Brain pericyte (primary cell): ENCODE results near the gene TMEM187.

ENCODE experiments used
- DNase-seq: peaks from one replicate; pipeline ENCODE4 v3.0.0-alpha.2; 2012; ENCODE audit warnings: low read depth, low spot score

Gene TMEM187

GRCh38 chrX:153999359-154000037 lies 26.9 kb downstream of the TMEM187 start:
- no peak for DNase-seq

GRCh38 chrX:154000051-154000450 lies 27.5 kb downstream of the TMEM187 start:
- DNase-seq, result no peak

GRCh38 chrX:154002215-154002719 lies 29.7 kb downstream of the TMEM187 start:
- no peak for DNase-seq

DNA sequence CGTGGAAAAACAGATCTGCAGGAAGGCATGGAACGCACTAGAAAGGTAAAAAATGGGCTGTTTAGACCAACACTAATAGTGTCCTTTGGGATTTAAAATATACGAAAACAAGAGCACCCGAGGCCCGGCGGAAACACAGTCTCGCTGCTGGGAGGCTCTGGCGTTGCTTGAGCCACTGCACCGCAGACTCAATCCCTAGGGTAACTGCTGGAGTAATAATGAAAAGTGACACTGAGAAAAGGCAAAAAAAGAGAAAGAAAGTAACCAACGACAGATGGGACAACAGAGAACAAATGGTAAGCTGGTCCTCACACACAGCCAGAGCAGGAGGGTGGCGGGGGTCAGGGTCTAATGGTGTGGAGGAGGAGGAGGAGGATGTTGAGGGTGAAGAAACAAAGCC lies 31.8 kb downstream of the TMEM187 start:
- DNase-seq, result no peak

DNA sequence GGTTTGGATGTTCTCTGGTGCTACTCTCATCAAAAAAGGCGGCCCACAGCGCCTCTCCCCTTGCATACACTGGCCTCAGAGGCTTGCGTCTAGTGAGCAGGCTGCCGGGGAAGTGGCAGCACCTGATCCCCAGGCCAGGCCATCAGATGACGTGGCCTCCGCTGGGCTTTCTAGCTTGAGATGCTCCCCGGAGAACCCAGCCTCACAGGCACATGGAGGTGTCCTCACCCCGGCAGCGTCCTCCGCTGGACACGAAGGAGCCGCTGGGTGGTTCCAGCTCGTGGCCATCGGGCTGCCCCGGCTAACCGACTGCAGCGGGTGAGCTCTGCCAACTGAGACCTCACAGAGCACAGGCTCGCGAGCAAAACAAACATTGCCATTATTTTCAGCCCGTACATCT lies 34.4 kb downstream of the TMEM187 start:
- no peak for DNase-seq

DNA sequence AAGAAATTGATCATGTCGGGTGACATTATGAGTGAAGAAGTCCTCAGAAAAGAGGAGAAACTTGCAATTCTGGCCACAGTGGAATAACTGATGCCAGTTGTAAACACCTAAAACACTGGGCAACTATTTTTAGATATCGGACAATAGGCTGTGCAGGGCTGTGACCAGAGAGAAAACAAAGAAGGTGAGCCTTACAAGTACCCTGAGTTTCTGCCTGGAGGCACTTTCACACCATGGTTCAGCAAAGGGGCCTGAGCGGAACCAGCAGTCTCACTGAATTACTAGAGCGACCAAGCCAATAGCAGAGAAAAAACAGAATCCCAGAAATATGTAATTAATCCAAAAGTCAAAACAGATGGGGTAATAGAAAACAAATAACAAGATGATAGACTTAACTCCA lies 36.0 kb downstream of the TMEM187 start:
- DNase-seq, result no peak

- DNase-seq, result no peak
These were observed 38.0 kb downstream of the TMEM187 start for GRCh38 chrX:154010330-154011087.

GRCh38 chrX:154011376-154012335 lies 39.1 kb downstream of the TMEM187 start:
- DNase-seq, result no peak

DNA sequence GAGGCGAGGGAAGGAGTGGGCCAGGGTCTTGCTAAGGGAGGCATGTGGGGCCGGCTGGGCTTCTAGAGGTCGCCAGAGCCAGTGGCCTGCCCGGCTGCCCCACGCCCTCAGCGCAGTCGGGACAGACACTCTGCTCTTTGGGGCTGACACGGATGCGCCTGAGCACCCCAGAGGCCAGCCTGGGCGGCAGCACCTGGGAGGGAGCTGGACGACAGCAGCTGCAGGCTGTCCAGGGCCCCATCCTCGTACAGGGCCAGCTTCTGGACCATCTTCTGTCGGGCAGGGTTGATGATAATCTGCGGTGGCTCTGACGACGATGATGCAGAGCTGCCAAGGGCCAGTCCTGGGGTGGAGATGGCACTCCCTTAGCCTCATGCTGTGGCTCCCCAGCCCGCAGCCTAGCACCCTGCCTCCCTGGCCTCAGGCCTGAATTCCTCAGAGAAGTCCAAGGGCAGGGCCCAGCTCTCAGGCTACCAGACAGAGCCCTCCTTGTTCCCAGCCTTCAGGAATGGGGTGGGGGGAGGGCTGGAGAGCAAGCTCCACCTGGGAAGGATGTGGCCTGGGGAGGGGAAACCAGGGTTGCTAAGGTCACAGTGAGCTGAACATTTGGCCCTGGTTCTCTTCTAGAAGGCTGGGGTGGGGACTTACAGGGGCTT lies 39.9 kb downstream of the TMEM187 start:
- DNase-seq, result no peak

DNA sequence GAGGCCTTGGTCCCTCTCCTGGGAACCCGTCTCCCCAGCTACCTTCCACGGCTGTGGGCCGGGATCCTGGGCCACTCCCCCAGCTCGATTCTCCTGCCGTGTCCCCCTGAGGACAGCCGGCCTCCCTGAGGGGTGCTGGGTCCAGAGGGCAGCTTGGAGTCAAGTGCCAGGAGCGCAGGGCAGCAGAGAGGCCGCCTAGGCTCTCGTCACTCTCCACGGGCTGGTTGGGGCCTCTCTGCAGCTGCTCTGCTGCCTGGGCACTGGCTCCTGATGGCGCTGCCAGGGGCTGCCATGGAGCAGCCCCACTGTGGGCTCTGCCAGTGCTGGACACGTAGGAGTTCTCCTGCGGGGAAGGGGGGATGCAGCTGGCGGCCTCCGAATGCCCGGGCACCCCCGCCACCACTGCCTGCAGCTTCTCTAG lies 40.5 kb downstream of the TMEM187 start:
- DNase-seq, result no peak

DNA sequence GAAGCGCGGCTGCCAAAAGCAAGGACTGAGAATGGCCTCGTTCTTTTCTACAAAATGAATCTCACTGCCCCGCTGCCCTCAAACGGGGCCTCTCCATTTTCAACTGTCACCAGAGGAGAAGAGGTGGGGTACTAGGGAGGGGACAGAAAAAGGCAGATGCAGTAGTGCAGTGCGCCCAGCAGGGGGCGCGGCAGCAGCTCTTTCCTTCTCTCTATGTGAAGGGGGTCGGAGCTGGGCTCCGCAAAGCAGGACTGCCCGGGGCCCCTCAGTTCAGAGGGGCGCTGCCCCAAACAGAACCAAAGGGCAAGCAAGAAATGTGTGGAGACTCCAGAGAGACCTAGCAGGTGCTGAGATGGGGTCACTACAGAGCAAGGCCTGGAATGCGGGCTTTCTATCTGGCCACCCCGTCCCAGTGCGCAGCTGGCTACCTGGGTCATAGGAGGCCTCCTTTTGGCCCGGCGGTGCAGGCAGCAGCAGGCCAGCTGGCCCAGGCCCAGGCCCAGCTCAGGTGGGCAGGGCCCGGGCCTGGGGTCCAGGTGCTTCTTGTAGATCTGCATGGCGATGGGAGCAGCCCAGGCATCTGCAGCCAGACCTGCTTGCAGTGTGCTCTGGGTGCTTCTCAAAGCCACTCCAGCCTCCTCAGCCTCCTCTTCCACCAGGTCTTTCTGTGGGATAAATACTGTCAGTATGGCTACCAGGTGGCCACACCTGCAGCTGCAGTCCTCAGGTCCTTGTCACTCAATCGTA lies 41.2 kb downstream of the TMEM187 start:
- DNase-seq, result no peak

DNA sequence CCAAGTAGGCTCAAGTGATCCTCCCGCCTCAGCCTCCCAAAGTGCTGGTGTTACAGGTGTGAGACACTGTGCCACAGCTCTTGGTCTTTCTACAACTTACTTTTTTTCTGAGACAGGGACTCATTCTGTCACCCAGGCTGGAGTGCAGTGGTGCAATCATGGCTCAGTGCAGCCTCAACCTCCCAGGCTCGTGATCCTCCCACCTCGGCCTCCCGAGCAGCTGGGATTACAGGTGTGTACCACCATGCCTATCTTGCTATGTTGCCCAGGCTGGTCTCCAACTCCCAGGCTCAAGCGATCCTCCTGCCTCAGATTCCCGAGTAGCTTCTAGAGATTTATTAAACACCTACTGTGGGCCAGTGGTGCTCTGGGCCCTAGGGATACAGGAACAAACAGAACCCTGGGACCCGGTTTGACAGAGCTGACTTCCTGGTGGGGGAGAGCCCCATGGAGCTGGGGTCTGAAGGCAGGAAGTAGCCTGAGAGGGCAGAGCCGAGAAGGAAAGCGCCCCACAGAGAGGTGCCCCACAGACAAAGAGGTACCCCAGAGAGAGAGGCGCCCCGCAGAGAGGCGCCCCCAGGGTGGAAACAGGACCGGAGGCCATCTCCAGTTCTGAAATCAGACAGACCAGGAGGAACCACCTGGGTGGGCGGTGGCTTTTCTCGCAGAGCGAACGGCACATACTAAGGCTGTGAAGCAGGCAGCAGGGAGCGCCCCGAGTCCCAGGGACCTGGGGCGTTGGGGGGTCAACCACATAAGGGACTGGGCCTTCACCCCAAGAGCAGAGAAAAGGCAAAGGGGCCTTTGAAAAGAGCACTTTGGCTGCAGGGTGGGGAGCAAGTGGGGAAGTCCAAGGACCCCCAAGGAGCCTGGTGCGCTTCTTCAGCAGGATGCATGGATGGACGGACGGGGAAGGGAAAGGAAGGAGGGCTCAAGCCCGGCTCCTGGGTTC lies 42.2 kb downstream of the TMEM187 start:
- DNase-seq, result no peak

- DNase-seq, result no peak
These were observed 43.2 kb downstream of the TMEM187 start for GRCh38 chrX:154015581-154016264.

DNA sequence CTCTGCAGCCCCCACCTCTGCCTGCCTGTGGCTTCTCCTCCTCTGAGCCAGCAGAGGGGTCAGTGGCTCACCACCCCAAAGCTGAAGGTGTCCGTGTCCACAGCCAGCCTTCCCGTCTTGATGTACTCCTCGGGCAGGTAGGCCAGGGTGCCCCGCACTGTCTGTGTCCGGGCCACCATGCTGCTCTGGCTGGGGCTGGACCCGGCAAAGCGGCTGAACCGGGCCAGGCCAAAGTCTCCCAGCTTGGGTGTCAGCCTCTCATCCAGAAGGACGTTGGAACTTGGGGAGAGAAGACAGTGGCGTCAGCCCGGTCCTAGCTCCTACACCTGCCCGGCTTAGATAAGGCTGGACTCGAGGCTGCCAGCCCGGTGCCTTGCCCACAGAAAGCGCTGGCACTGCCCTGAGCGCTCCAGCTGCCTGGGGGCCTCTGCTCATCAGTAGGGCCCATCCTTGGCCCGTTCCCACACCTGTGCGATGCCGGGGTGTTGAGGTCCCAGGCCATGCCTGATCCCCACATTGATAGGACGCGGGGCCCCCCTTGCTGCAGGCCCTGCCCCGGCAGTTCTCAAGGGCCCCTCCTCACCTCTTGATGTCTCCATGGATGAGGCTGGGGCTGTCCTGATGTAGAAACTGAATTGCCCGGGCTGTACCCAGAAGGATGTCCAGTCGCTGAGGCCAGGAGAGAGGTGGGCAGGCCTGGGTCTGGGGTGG lies 44.0 kb downstream of the TMEM187 start:
- DNase-seq, result no peak

DNA sequence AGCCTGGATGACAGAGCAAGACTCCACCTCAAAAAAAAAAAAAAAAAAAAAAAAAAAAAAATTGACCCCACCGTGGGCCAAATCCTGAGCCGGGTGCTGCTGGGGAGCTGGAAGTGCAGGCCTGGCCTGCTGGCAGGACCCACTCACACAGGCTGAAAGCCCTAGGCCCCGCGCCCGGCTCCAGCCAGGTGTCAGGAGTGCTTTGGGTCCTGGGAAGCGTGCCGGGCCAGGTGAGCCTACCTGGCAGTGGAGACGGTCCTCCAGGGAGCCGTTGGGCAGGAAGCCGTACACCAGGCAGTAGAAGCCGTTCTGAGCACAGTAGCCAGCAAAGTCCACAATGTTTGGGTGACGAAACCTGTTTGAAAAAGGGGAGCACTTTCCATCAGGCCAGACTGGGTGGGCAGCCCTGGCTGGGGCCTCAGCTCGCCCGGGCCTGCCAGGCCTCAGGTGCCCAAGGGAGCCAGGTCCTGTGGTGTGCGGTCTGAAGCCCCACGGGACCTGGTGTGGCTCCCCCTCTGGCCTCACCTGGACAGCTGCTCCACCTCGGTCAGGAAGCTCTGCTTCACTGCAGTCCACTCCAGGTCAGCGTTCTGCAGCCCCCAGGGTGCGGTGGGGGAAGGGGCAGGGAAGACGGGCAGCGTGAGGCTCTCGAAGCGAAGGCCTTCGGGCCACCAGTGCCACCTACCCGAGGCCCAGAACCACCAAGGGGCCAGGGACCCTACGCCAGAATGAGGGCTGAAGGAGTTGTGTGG lies 45.4 kb downstream of the TMEM187 start:
- no peak for DNase-seq

DNA sequence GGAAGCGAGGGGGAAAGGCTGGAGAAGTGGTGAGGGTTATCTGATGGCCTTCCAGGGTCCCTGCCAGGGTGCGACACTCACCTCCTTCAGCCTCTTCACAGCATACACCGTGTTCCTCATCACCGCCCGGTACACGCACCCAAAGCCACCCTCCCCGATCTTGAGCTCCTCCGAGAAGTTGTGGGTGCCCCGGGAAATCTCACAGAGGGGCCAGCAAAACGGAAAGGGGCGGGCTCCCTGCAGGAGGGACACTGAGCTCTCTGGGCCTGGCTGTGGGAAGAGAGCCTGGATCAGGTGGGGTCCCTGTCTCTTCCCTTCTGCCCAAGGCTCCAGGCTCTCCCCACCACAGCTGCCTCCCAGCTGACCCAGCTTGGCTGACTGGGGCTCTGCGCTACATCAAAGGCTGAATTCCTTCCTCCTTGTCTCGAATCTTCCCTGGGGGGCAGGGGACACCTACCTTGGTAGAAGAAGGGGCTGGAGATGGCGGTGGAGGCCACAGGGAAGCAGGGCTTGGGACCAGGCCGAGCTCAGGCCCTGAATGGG lies 46.0 kb downstream of the TMEM187 start:
- DNase-seq, result no peak

- no peak for DNase-seq
These were observed 46.6 kb downstream of the TMEM187 start for GRCh38 chrX:154019061-154019621.
